HG03442 (cell line): ENCODE data around the gene ADGRG3.
"Not testable (repeated sequence)": the region's sequence is repeated elsewhere in the genome, so short reads cannot be mapped to it uniquely, and the experiment has no call there.

ENCODE experiments used
- ATAC-seq: cut with Tn5 transposase; IDR thresholded peaks from one replicate; pipeline ENCODE4 v1.9.1; 2021; ENCODE audit warnings: mild to moderate bottlenecking, moderate library complexity; ENCODE audit not compliant: unreplicated experiment

The ADGRG3 gene

DNA sequence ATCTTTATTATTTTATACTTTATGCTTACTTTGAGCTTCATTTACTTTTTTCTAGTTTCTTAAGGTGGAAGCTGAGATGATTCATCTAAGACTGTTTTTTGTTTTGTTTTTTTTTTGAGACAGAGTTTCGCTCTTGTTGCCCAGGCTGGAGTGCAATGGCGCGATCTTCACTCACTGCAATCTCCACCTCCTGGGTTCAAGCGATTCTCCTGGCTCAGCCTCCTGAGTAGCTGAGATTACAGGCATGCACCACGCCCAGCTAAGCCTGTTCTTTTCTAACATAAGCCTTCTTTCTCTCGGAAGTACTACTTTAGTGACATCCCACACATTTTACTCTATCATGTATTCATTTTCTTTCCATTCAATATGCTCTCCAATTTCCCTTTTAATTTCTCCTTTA, 44.5 kb downstream of the ADGRG3 start:
- ATAC-seq: not testable (repeated sequence)

DNA sequence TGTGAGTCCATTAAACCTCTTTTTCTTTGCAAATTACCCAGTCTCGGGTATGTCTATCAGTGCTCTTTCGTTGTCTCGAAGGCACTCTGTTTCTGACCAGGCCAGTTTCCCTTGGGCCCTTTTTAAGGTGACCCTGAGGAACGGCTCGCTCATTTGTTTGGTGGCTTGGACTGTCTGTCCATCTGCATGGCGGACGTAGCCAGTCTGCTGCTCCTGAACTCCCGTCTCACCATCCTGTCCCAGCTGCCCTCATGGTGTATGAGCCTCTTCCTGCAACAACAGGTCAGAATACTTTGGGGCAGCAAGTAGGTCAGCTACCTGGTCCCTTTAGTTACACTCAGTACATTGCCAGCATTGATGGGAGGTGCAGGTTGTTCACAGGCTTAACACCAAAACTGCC, 45.5 kb downstream of the ADGRG3 start:
- no peak for ATAC-seq

- ATAC-seq: no peak
Observed at GRCh38 chr16:57714047-57714446, 45.9 kb downstream of the ADGRG3 start.

GRCh38 chr16:57720142-57720575, 52.1 kb downstream of the ADGRG3 start:
- no peak for ATAC-seq

DNA sequence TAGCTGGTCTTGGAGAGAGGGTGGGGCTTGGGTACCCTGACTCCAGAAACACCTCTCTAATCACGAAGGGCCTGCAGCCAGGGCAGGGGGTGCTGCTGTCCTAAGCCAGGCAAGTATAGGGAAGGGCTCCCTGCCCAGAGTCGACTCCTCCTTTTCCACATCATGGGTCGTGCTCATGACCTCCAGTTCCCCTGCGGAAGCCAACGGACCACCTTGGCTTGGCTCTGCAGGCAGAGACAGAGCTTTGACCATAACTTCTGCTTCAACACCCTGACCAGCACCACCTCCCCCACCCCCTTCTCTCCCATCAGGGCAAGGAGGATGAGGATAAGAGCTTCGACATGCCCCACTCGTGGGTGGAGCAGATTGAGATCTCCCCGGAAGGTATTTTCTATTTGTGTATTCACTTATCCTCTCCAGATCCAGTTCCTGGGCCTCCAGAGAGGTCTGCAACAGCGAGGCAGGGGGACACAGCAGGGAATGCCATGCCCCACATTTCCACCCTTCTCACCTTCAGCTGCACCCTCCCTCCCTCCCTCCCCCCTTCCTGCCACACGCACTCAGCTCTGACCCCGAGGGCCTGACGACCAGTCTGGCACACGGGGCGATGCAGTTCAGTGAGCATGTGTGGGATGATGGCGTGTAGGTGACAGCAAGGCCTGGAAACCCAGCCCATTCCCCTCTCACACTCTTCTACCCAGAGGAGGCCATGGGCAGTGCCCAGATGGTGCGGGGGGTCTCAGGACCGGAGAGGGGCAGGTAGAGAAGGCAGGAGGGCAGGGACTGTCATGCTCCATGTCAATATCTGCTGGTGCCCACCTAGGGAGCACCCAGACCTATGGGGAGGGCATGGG, 53.5 kb downstream of the ADGRG3 start:
- ATAC-seq: no peak

- no peak for ATAC-seq
Observed at GRCh38 chr16:57722210-57722499, 54.0 kb downstream of the ADGRG3 start.

- ATAC-seq: no peak
Observed at GRCh38 chr16:57722651-57723050, 54.5 kb downstream of the ADGRG3 start.

GRCh38 chr16:57723170-57723569, 55.1 kb downstream of the ADGRG3 start:
- no peak for ATAC-seq

- ATAC-seq: no peak
Observed at GRCh38 chr16:57724531-57724930, 56.4 kb downstream of the ADGRG3 start.

GRCh38 chr16:57725151-57725550, 57.0 kb downstream of the ADGRG3 start:
- no peak for ATAC-seq

DNA sequence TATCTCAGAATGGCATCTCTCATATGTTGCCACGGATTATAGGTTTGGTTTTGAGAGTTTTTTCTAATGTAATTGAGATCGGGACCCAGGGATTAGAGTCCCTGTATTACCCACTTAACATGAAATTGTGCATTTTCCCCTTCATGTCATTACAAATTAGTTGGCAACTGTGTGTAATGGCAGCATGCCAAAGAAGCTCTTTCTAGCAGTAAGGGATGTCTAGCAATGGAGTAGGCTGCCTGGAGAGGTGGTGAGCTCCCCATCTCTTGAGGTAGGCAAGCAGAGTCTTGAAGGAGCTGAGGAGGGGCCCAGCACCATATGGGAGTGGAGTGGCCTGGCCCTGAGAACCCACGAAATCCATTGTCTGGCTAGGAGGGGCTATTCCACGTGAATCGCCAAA, 57.4 kb downstream of the ADGRG3 start:
- no peak for ATAC-seq

- ATAC-seq: no peak
Observed at GRCh38 chr16:57725976-57726375, 57.9 kb downstream of the ADGRG3 start.

DNA sequence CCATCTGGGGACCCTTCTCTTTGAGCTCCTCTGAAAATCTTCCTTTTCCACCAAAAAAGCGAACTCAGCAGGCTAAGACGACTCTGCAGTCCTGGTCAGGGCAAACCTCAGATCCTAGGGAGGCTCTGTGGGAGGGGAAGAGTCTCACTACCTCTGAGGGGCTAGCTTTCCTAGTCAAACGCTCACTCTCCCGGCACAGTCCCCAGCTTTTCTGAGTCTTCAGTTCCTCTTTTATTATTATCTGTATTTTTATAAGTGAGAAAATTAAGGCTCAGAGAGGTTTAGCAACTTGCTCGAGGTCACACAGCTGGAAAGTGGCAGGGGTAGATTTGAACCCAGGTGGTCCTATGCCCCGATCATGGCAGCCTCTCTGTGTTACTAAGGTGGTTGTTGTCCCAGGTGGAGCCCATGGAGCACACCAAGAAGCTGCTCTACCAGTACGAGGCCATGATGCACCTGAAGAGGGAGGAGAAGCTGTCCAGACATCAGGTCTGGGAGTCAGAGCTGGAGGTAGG, 58.4 kb downstream of the ADGRG3 start:
- ATAC-seq: no peak

GRCh38 chr16:57727610-57728009, 59.5 kb downstream of the ADGRG3 start:
- ATAC-seq: no peak

DNA sequence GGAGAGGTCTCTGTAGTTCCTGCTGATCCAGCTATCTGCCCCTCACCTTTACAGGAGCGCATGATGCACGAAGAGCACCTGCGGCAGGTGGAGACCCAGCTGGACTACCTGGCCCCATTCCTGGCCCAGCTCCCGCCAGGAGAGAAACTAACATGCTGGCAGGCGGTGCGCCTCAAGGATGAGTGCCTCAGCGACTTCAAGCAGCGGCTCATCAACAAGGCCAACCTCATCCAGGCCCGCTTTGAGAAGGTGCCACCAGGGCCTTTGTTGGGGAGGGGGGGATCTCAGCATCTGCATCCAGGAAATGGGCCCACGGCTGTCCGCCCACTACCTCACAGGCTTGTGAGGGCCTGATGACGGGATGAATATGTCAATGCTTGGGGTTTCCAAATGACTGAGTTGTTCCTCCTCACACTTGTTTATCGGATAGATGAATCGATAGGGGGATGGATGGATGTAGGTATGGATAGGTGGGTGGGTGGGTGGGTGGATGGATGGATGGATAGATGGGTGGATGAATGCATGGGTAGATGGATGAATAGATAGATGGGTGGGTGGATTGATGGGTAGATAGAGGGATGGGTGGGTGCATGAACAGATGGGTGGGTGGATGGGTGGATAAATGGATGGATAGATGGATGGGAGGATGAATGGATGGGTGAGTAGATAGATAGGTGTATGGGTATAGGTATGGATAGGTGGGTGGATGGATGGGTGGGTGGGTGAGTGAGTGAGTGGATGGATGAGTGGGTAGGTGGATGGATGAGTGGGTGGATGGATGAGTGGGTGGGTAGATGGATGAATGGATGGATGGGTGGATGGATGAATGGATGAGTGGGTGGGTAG, 60.5 kb downstream of the ADGRG3 start:
- ATAC-seq: no peak

DNA sequence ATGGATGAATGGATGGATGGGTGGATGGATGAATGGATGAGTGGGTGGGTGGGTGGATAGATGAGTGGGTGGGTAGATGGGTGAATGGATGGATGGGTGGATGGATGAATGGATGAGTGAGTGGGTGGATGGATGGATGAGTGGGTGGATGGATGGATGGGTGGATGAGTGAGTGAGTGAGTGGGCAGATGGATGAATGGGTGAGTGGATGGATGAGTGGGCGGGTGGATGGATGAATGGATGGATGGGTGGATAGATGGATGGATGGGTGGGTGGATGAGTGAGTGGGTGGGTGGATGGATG, 61.0 kb downstream of the ADGRG3 start:
- no peak for ATAC-seq

- ATAC-seq: not testable (repeated sequence)
Observed at GRCh38 chr16:57729852-57730251, 61.7 kb downstream of the ADGRG3 start.

DNA sequence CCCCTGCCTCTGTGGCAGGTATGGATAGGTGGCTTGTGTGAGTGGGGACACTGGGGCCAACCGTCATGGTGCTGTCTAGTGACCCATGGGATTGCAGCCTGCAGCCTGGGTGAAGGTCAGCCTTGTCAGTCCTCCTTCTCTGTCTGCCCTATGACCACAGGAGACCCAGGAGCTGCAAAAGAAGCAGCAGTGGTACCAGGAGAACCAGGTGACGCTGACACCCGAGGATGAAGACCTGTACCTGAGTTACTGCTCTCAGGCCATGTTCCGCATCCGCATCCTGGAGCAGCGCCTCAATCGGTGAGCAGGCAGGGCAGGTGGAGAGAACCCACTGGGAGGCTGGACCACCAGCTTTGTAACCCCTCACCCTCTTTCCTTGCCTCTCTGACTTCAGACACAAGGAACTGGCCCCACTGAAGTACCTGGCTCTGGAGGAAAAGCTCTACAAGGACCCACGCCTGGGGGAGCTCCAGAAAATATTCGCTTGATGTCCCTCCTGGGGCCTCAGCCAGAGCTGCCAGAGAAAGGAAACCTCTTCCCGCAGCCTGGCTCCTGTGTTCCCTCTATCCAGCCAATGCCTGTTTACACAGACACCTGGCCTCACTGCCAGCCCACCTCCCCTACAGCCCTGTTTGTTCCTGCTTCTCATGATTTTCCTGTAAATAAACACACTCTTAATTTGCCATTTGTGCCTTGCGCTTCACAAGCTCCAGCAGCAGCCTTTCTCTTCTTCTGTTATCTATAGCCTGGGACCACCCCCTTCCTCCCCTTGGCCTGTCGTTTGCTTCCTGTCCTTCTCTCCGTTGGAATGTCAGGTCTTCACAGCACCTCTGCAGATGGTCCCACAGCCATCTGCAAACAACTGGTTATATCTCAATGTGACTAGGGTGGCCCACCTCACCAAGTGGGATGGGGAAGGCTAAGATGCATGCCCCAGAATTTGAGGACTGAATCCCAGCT, 62.9 kb downstream of the ADGRG3 start:
- no peak for ATAC-seq

GRCh38 chr16:57732037-57732436, 63.9 kb downstream of the ADGRG3 start:
- ATAC-seq: no peak

- no peak for ATAC-seq
Observed at GRCh38 chr16:57732714-57733113, 64.6 kb downstream of the ADGRG3 start.

DNA sequence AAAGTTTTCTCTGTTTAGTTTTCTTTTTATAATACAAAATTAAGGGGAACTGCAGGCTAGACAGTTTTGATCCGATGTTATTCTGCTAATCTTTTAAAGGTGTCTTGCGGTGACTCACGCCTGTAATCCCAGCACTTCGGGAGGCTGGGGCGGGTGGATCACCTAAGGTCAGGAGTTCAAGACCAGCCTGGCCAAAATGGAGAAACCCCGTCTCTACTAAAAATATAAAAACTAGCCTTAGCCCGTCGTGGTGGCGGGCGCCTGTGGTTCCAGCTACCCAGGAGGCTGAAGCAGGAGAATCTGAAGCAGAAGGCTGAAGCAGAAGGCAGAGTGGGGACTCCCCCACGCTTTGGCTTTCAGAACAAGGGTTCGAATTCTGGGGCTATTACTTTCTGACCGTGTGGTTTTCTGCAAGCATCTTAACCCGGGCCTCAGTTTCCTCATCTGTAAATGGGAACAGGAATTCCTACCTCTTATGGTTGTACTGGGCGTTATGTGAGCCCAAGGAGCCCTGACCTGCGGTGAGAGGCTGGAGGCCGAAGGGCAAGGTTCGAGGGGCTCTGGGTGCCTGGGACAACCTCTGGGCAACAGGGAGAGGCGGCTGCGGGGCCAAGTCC, 66.3 kb downstream of the ADGRG3 start:
- no peak for ATAC-seq
